IMR-90 (cell line): ENCODE measurements around the gene CLPTM1L. TPM values are rescaled to one million over a fixed set of nuclear protein-coding genes. Genes with fewer than 3 reads are reported as not detected.

Experiments
- ATAC-seq: fragments of 200-7000 bp; cut with Tn5 transposase; 2 replicates; pipeline ENCODE4 v1.9.1; 2020; ENCODE audit warnings: low read depth, mild to moderate bottlenecking, moderate library complexity
- BruUV-seq: library from RNA; stranded (reverse); fragments of 400-500 nt; replicated peaks from 2 replicates; lab custom pipeline; 2021; lab: Mats Ljungman, UMichigan
- CTCF ChIA-PET: fragments of 300-600 bp; formaldehyde crosslinking; extraction: SDS; loops from one replicate; lab custom pipeline; 2021; ENCODE audit warnings: antibody characterized with exemption; lab: Yijun Ruan, JAX
- POLR2A ChIA-PET: fragments of 300-600 bp; sonication (Branson Sonifier 250); formaldehyde crosslinking; loops from one replicate; lab custom pipeline; 2022; ENCODE audit warnings: antibody characterized with exemption; ENCODE audit not compliant: unreplicated experiment; lab: Charles Lee
- DNase-seq: peaks from one replicate; pipeline ENCODE4 v3.0.0; 2013
- H2AFZ ChIP-seq: replicated peaks from 2 replicates; pipeline ENCODE3; 2013; ENCODE audit warnings: low read length, mild to moderate bottlenecking; ENCODE audit not compliant: poor library complexity
- H2AK5ac ChIP-seq: 2 replicates; pipeline ENCODE4 v1.6.1; 2013; ENCODE audit warnings: low read depth, low read length, inconsistent platforms
- H2AK9ac ChIP-seq: replicated peaks from 2 replicates; pipeline ENCODE3; 2013; ENCODE audit warnings: mild to moderate bottlenecking, low read depth, low read length, moderate library complexity; ENCODE audit not compliant: poor library complexity
- H2BK120ac ChIP-seq: 2 replicates; pipeline ENCODE4 v1.6.1; 2013; ENCODE audit warnings: low read depth, low read length, inconsistent platforms
- H2BK15ac ChIP-seq: 3 replicates; pipeline ENCODE4 v1.6.1; 2013; ENCODE audit warnings: low read depth, low read length, inconsistent platforms
- H2BK20ac ChIP-seq: 2 replicates; pipeline ENCODE4 v1.6.1; 2013; ENCODE audit warnings: low read depth, mild to moderate bottlenecking, inconsistent platforms, low read length, moderate library complexity
- H2BK5ac ChIP-seq: 2 replicates; pipeline ENCODE4 v1.6.1; 2013; ENCODE audit warnings: mild to moderate bottlenecking, low read depth, low read length, inconsistent platforms; ENCODE audit not compliant: poor library complexity, severe bottlenecking
- H3K14ac ChIP-seq: replicated peaks from 2 replicates; pipeline ENCODE4 v1.6.1; 2013; ENCODE audit warnings: low read depth, low read length, inconsistent platforms
- H3K18ac ChIP-seq: 2 replicates; pipeline ENCODE4 v1.6.1; 2013; ENCODE audit warnings: low read depth, low read length, control low read depth
- H3K23ac ChIP-seq: 2 replicates; pipeline ENCODE4 v1.6.1; 2013; ENCODE audit warnings: low read depth, low read length, inconsistent platforms
- H3K27ac ChIP-seq: 2 replicates; pipeline ENCODE4 v1.5.1; 2013; ENCODE audit warnings: mild to moderate bottlenecking, control low read depth, low read length; ENCODE audit not compliant: insufficient read depth
- H3K27me3 ChIP-seq: 2 replicates; pipeline ENCODE4 v1.6.1; 2013; ENCODE audit warnings: low read length; ENCODE audit not compliant: control insufficient read depth, insufficient read depth
- H3K36me3 ChIP-seq: 2 replicates; pipeline ENCODE4 v1.6.1; 2013; ENCODE audit warnings: low read length, mixed read lengths; ENCODE audit not compliant: control insufficient read depth, insufficient read depth
- H3K4ac ChIP-seq: 2 replicates; pipeline ENCODE4 v1.6.1; 2013; ENCODE audit warnings: low read depth, low read length, inconsistent platforms
- H3K4me1 ChIP-seq: 2 replicates; pipeline ENCODE4 v1.6.1; 2013; ENCODE audit warnings: low read length, mixed read lengths; ENCODE audit not compliant: control insufficient read depth, insufficient read depth
- H3K4me2 ChIP-seq: 2 replicates; pipeline ENCODE4 v1.6.1; 2013; ENCODE audit warnings: low read depth, mild to moderate bottlenecking, control low read depth, low read length, moderate library complexity
- H3K4me3 ChIP-seq: 2 replicates; pipeline ENCODE4 v1.5.1; 2013; ENCODE audit warnings: low read depth, mild to moderate bottlenecking, control low read depth, low read length, moderate library complexity; ENCODE audit not compliant: insufficient read depth
- H3K56ac ChIP-seq: 2 replicates; pipeline ENCODE4 v1.6.1; 2013; ENCODE audit warnings: low read length, inconsistent platforms; ENCODE audit not compliant: insufficient read depth; ENCODE audit errors: extremely low read depth
- H3K79me1 ChIP-seq, 2 experiments: 2 replicates each; pipeline ENCODE4 v1.6.1; 2013; ENCODE audit warnings: low read length in 2 of 2, inconsistent platforms in 1 of 2, low read depth in 1 of 2
- H3K9ac ChIP-seq: 2 replicates; pipeline ENCODE4 v1.6.1; 2013; ENCODE audit warnings: low read depth, low read length, control low read depth
- H3K9me1 ChIP-seq: 2 replicates; pipeline ENCODE4 v1.6.1; 2013; ENCODE audit warnings: low read length, inconsistent platforms; ENCODE audit not compliant: insufficient read depth
- H3K9me3 ChIP-seq: 2 replicates; pipeline ENCODE4 v1.6.1; 2013; ENCODE audit warnings: low read length; ENCODE audit not compliant: control insufficient read depth, insufficient read depth
- H4K20me1 ChIP-seq: 2 replicates; pipeline ENCODE4 v1.6.1; 2013; ENCODE audit warnings: low read length, inconsistent platforms; ENCODE audit not compliant: insufficient read depth
- H4K5ac ChIP-seq: 2 replicates; pipeline ENCODE4 v1.6.1; 2013; ENCODE audit warnings: mild to moderate bottlenecking, low read depth, low read length, control low read depth
- H4K8ac ChIP-seq, 2 experiments: 2 replicates each; pipeline ENCODE4 v1.6.1; 2013; ENCODE audit warnings: low read depth in 2 of 2, low read length in 2 of 2, control low read depth in 1 of 2, inconsistent platforms in 1 of 2
- H4K91ac ChIP-seq: 2 replicates; pipeline ENCODE4 v1.6.1; 2013; ENCODE audit warnings: low read depth, low read length, inconsistent platforms; ENCODE audit not compliant: insufficient read depth
- BHLHE40 ChIP-seq: fragments of 150-350 bp; IDR thresholded peaks from 2 replicates; pipeline ENCODE4 v1.6.1; 2016; ENCODE audit warnings: mild to moderate bottlenecking, low read depth, low read length
- CHD1 ChIP-seq: IDR thresholded peaks from 2 replicates; pipeline ENCODE4 v1.6.1; 2012; ENCODE audit warnings: low read depth, low read length, improper control_type of control experiment
- CTCF ChIP-seq: conservative IDR thresholded peaks from 2 replicates; pipeline ENCODE4 v1.5.1; 2012; ENCODE audit warnings: mild to moderate bottlenecking, low read depth, low read length, improper control_type of control experiment
- ELK1 ChIP-seq: fragments of 150-350 bp; IDR thresholded peaks from 2 replicates; pipeline ENCODE4 v1.6.1; 2016; ENCODE audit warnings: low read depth, mild to moderate bottlenecking, low read length, moderate library complexity, borderline replicate concordance
- MXI1 ChIP-seq: IDR thresholded peaks from 2 replicates; pipeline ENCODE4 v1.6.1; 2012; ENCODE audit warnings: low read depth, mild to moderate bottlenecking, low read length, moderate library complexity, borderline replicate concordance
- NFE2L2 ChIP-seq: fragments of 150-350 bp; IDR thresholded peaks from 2 replicates; pipeline ENCODE4 v1.6.1; 2016; ENCODE audit warnings: low read depth, mild to moderate bottlenecking, low read length
- RAD21 ChIP-seq: IDR thresholded peaks from 2 replicates; pipeline ENCODE4 v1.6.1; 2012; ENCODE audit warnings: low read length, improper control_type of control experiment
- SMC3 ChIP-seq: fragments of 150-350 bp; IDR thresholded peaks from 2 replicates; pipeline ENCODE4 v1.6.1; 2016; ENCODE audit warnings: low read depth, mild to moderate bottlenecking, antibody characterized with exemption, low read length, moderate library complexity
- USF2 ChIP-seq: fragments of 150-350 bp; IDR thresholded peaks from 2 replicates; pipeline ENCODE4 v1.6.1; 2017; ENCODE audit warnings: mild to moderate bottlenecking, antibody characterized with exemption, low read length, low read depth
- WGBS, 2 experiments: methylation state at CpG; one replicate each; pipeline versions ENCODE4 v1.1.5 to v1.1.7; 2013; ENCODE audit warnings: missing lambda C conversion rate in 2 of 2; ENCODE audit not compliant: insufficient read length in 1 of 2; ENCODE audit errors: extremely low coverage in 2 of 2; 5-methylcytosine and 5-hydroxymethylcytosine counted together
- dilution Hi-C: fragments of 300-500 bp; cut with HindIII; formaldehyde crosslinking; loops from one replicate; pipeline ENCODE4 v1.14.3; 2018; ENCODE audit warnings: low sequenced_read_pairs; ENCODE audit not compliant: unreplicated experiment
- in situ Hi-C: fragments of 300-500 bp; cut with MboI; formaldehyde crosslinking; loops from 3 replicates; pipeline ENCODE4 v1.14.3; 2019; ENCODE audit warnings: low sequenced_read_pairs, inconsistent platforms, mixed read lengths
- intact Hi-C: fragments of 100-400 bp; cut with micrococcal nuclease; formaldehyde crosslinking; loops from 2 replicates; pipeline ENCODE4 v1.10.0; 2022
- polyA plus RNA-seq, 3 experiments: library from polyadenylated mRNA; depleted of rRNA; stranded (reverse); fragments of >200 nt; gene quantifications; 2 replicates each; pipeline ENCODE4 v1.2.3, GENCODE V29; 2012; ENCODE audit warnings: low replicate concordance in 1 of 3
- total RNA-seq: library from RNA; depleted of rRNA; stranded (reverse); fragments of >200 nt; gene quantifications from 2 replicates; pipeline ENCODE4 v1.2.3, GENCODE V29; 2012

Gene CLPTM1L
- total and polyA plus RNA-seq, 2 of the 4 experiments (the other 2 are of a cell fraction): 114 to 137 TPM

GRCh38 chr5:1320436-1321344 is 24.2 kb downstream of the CLPTM1L start:
- Histone ChIP-seq H2BK15ac (no peak overlapping the region), H3K4me3 (no peak overlapping the region), H2AK5ac (no peak overlapping the region), H2BK5ac (no peak overlapping the region), H2BK120ac (no peak overlapping the region), H3K9ac (no peak overlapping the region), H2BK20ac (no peak overlapping the region), H4K8ac (no peak overlapping the region), H3K9me1 (peaks cover 4% of the 10 kb centered on the region; the same call in 1 of the 2 replicates), H3K4me1 (no peaks in the 10 kb centered on the region; the same call in 1 of the 2 replicates), H3K18ac (no peak overlapping the region), H3K79me1 (peaks cover 0 to 5% of the 10 kb centered on the region in 2 experiments; a peak in 1 of 4 replicates), H3K23ac (no peak overlapping the region), H3K4ac (no peak overlapping the region), H2AFZ (no peak overlapping the region), H3K56ac (no peak overlapping the region), H4K91ac (no peak overlapping the region), H4K5ac (no peak overlapping the region), H3K4me2 (no peak overlapping the region), H3K27me3 (no peaks in the 10 kb centered on the region), H3K36me3 (peaks cover 61% of the 10 kb centered on the region), H2AK9ac (no peak overlapping the region), H3K9me3 (no peaks in the 10 kb centered on the region), H4K20me1 (no peaks in the 10 kb centered on the region), H3K27ac (no peak overlapping the region), H3K14ac (no peak overlapping the region)
- dilution Hi-C loops: no loop called here
- ATAC-seq (no peak), DNase-seq (no peak)
- intact Hi-C loops: no loop called here
- POLR2A ChIA-PET: no interaction called here
- CTCF ChIA-PET: no interaction called here
- TF ChIP-seq CTCF (no peak), SMC3 (no peak), USF2 (no peak), MXI1 (no peak), CHD1 (no peak), BHLHE40 (no peak), RAD21 (no peak), ELK1 (no peak), NFE2L2 (no peak)
- in situ Hi-C loops: no loop called here
- 90% methylated on average over 20 of the region's 36 CpGs; no CpG with 5 or more reads in 1 of the 2 experiments for WGBS, 2 experiments
- BruUV-seq: no TSS peak
